Femur (tissue), 1 donor: ENCODE results near the gene PPP4C.
"Not testable (repeated sequence)": the region's sequence is repeated elsewhere in the genome, so short reads cannot be mapped to it uniquely, and the experiment has no call there.

Experiments used
- DNase-seq: peaks from one replicate; pipeline ENCODE4 v3.0.0-alpha.2; 2017

PPP4C gene

DNA sequence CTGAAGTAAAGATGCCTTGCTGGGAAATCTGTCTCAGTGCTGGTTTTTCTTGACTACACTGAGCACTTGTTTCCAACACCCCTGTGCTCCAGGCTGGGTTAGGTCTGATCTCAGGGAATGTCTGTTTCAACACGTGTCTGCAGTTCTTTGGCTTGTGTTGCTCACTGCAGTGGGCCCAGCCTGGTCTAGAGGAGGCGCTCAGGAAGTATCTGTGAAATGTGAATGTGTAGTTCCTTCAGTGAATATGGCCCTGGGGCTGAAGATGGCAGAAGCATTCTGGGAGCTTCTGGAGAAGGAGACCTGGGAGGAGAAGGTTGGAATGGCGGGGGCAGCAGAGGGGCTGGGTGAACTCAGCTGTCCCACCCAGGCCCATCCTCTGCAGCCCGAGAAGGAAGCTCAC is 28.3 kb downstream of the PPP4C start:
- no peak for DNase-seq

DNA sequence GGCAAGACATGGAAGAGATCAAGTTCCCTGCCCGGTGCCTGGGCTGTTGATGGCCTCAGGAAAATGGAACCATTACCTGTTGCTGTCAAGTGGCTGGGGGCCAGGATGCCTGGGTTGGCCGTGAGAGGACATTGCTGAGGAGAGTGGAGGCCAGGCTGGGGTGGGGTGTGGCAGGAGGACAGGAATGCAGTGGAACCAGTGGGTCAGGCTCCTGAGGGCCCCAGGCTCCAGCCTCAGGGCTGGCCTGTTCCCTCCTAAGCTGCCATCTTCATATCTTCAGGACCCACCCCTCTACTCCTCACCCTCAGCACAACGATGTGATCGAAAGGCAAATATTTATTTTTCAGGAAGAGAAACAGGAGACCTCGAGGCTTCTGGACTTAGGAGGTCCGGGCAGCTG is 28.7 kb downstream of the PPP4C start:
- no peak for DNase-seq

DNA sequence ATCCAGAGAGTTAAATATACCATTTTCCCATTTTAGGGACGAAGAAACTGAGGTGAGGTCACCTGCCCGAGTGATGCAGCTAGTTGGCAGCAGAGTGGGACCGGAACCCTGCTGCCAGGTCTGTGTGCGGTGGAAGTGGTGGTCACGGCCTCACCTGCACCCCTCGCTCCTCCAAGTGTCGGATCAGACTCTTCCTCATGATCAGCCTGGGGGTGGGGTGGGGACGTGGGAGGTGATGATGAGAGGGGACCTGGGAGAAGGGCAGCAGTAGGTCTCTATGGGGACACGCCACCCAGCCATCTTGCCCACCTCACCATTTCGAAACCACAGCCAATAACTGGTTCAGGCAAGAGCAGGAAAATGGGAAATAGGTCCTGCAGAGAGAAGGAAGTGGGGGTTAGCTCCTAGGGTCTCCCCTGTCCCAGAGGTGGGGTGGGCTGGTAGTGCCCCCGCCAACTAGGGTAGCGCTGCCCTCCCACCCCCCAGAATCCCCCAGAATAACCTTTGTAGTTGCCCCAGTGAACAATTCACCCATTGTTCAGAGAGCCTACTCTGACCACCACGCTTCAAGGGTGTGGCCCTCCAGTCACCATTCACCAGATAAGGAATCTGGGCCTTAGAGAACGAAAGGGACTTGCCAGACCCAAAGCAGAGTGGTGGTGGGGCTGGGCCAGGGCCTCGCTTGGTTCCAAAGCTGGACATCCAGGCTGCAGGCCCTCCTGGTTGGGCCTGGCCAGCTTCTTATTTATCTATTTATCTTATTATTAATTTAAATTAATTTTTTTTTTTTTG is 32.5 kb downstream of the PPP4C start:
- no peak for DNase-seq

DNA sequence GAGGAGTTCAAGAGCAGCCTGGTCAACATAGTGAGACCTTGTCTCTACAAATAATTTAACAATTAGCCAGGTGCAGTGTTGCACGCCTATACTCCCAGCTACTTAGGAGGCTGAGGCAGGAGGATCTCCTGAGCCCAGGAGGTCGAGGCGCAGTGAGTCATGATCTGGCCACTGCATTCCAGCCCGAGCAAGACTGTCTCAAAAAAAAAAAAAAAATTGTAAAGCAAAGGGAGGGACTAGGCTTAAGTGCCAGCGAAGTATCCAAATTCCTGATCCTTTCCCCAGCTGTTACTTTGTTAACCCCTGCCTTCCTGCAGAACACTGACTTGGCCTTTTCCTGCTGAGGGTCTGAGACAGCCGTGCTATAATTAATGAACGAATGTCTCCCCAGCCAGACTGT is 34.9 kb downstream of the PPP4C start:
- no peak for DNase-seq

DNA sequence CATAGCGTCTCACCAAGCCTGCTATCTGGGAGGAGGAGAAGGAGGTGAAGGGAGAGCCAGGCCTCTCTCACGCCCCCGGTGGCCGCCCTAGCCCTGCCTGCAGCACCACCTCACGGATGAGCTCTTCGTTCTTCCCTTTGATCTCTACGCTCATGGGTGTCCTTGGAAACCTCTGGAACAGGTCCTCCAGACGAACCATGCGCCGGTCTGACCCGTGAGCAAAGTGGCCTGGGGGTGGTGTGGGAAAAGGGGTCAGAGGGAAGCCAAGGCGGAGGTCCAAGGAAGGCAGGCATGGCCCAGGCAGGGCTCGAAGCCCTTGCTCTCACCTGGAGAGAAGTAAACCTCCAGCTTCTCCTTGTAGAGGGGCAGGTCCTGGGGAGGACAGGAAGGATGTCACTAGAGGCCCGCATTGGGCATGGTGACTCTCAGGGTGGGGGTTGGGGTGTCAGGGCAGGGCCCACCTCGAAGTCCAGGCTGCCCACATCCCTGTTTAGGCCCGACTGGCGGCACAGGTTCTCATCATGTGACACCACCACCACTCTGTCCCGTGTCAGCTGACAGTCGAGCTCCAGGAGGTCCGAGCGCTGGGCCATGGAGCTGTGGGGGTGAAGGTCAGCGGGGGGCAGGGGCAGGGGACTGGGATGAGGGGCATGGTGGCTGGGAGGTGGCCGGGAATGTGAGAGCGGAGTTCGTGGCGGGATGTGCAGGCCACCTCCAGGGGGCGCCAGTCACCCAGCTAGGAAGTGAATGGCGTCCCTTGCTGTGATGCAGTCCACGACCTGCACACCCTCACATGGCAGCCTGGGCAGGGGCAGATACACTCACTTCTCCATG is 36.6 kb downstream of the PPP4C start:
- DNase-seq: peak; percentile 54

DNA sequence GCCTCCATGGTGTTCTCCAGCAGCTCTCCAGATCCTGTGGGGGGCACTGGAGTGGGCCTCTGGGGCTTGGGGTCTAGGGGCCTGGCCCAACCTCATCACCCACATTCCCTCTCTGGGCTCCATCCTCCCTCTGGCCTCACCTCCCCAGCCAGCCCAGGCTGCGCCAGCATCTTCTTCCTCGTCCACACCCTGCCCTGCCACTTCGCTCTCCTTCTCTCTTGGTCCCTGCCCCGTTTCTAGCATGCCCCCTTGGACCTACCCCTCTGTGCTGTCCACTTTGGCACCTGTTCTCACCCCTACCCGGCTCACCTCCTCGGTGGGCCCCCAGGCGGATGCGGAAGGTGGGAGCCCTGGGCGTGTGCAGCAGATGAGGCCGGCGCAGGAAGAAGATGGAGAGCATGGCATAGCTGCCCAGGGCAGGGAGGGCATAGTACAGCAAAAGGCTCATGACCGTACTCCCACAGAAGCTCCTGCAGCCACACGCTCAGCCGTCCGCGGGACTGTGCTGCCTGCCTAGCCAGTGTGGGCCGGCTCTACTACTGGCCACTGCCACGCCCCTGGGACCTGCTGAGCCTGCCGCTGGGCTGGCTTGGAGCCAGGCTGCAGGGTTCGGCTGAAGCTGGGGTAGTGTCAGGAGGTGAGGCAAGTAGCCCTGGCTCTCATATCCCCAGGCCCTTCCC is 37.4 kb downstream of the PPP4C start, which contains the start of gene GDPD3:
Gene GDPD3 (minus strand): TSS at position 507 of the 680 bp plus-strand sequence. CDS start 59 bp downstream, at position 448.
- no peak for DNase-seq

DNA sequence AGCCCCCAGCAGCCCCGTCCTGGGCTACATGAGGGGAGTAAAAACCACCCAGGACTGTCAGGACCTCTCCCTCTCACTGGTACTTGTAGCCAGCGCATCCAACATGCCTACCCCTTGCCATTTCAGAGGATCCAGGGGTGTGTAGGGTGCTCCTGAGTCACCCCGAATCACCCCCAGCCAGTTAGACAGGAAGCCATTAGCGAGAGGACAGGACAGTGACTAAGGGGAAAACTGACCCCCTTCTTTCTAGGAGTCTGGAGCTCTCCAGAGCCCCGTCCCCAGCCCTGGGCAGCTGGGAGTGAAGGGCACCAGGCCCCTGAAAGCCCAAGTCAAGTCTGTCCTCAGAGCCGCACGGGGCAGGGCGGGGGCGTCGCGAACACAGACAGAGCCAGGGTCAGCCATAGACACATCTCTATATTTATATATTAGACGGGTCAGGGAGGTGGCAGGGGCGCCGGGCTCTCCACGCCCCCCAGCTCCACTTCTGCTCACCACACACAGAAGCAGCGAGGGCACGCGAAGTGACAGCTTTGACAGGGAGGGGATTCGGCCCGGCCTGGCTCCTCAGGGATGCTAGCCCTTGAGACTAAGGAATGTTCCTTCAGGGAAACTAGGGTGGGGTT is 38.0 kb downstream of the PPP4C start:
- DNase-seq: no peak

DNA sequence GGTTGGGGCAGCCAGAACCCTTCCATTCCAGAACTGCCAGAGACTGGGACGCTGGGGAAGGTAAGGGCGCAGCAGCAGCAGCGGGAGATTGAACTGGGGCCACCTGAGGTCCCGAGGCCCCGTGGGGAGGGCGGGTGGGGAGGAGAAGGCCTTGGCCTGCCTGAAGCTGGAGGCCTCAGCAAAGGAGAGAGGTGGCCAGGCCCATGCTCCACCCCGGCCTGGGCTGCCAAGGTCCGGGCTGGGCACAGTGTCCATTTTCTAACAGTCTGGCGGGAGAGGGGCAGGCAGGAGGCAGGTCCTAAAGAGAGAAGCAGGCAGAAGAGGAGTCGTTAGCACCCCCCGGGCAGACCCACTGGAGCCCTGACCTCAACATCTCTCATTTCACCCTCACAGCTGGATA is 38.6 kb downstream of the PPP4C start:
- no peak for DNase-seq

DNA sequence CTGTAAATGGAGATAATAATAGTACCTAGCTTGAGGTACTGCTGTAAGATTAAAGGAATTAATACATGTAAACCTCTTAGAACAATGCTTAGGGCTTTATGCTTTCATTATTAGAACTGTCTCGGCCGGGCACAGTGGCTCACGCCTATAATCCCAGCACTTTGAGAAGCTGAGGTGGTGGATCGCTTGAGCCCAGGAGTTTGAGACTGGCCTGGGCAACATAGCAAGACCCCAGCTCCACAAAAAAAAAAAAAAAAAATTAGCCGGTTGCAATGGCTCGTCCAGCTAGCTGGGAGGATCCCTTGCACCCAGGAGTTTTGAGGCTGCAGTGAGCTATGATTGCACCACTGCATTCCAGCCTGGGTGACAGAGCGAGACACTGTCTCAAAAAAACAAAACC is 39.0 kb downstream of the PPP4C start:
- not testable (repeated sequence) for DNase-seq

DNA sequence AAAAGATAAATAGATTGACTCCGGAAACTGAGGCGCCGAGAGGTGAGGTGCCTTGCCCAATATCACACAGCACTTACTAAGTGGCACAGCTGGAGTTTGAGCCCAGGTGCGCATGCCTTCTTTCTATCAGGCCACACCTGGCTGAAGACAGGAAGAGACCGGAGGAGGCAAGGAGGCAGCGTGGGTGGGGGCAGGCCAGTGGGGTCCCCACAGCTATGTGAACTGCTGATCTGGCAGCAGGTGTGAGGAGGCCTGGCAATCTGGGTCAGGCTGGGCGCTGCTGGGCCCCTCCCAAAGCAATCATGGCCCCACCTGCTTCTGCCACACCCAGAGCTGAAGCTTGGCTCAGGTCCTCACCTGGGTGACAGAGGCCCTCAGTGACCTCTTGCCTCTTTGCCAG is 39.4 kb downstream of the PPP4C start:
- DNase-seq: no peak

DNA sequence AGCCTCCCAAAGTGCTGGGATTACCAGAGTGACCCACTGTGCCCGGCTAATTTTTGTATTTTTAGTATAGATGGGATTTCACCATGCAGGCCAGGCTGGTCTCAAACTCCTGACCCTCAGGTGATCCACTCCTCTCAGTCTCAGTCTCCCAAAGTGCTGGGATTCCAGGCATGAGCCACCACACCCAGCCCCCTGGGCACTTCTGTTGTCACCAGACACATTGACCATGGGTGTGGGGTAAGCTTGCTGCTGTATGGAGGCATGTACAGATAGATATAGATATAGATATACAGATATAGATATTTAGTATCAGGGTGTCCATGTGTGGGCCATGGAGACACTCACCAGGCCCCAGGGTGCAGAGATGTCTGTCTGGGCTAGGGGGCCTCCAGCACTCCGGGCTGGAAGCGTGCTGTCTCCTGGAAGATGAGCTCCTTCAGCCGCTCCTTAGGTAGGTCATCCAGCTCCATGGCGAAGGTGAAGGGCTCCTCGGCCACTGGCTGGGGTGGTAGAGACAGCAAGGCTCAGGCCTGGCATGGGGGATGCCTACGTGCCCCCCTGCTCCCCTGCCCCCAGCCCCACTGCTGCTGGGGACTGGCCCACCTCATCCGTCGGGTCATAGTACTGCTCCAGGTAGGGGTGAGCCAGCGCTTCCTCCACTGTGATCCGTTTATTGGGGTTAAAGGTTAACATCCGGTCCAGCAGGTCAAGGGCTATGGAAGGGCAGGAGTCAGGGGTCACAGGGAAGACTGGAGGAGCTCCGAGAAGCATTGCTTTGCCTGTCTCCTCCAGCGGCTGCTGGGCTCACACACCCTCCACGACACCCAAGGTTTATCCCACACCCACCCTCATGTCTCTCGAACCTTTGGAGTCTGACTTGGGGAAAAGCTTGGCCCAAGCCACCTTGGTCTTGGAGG is 40.8 kb downstream of the PPP4C start:
- DNase-seq: no peak

DNA sequence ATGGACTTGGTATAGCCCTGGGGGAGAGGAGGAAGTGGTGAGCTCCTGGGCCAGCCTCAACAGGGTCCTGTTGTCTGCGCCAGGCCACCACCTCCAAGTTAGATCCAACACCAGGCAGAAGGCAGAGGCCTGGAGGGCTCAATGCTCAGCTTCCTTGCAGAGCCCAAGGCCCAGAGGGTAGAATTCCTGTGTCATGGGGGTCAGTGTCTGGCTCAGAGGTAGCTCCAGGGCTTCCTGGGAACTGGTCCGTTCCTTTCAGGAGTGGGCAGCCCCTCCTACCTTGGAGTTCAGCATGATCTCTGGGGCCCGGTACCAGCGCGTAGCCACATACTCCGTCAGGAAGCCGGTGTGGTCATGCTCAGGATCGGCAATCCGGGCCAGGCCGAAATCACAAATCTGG is 42.0 kb downstream of the PPP4C start:
- no peak for DNase-seq

DNA sequence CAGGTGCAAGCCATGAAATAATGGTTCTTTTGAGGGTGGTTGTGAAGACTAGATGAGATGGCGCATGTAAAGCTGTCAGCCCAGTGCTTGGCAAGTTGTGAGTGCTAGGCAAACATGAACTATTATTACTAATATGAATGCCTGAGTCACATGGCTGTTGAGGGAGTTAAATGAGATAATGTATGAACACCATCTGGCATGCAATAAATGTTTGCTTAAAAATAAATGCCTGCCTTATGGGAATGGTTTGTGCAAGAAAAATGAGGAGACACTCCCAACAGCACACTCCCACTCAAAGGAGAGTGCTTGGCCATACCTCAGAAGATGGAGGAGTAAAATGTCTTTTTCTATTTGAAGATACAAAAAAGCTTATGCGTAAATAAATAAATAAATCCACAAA is 43.6 kb downstream of the PPP4C start:
- DNase-seq: no peak

DNA sequence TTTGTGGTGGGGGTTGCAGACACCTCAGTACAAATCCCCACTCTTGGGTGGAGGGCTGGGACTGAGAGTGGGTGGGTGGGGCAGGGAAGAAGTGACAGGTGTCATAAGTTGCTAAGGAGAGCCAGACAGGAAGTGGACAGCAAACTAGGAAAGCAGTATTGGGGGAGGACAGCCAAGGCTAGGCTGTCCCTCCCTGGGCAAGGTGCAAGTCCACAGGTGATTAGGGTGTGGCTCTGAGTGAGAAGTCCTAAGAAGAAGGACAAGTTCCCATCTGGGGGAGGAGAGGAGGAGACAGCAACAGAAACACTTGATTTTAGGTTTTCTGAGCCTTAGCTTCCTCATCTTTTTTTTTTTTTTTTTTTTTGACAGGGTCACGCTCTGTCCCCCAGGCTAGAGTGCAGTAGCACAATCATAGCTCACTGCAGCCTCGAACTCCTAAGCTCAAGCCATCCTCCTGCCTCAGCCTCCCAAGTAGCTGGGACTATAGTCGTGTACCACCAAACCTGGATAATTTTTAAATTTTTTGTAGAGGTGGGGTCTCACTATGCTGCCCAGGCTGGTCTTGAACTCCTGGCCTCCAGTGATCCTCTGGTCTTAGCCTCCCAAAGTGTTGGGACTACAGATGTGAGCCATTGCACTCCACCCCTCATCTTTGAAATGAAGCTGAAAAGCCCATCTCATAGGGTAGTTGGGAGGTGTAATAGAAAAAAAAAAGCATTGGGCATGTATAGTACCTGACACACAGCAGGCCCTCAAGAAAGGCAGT is 44.7 kb downstream of the PPP4C start:
- no peak for DNase-seq

DNA sequence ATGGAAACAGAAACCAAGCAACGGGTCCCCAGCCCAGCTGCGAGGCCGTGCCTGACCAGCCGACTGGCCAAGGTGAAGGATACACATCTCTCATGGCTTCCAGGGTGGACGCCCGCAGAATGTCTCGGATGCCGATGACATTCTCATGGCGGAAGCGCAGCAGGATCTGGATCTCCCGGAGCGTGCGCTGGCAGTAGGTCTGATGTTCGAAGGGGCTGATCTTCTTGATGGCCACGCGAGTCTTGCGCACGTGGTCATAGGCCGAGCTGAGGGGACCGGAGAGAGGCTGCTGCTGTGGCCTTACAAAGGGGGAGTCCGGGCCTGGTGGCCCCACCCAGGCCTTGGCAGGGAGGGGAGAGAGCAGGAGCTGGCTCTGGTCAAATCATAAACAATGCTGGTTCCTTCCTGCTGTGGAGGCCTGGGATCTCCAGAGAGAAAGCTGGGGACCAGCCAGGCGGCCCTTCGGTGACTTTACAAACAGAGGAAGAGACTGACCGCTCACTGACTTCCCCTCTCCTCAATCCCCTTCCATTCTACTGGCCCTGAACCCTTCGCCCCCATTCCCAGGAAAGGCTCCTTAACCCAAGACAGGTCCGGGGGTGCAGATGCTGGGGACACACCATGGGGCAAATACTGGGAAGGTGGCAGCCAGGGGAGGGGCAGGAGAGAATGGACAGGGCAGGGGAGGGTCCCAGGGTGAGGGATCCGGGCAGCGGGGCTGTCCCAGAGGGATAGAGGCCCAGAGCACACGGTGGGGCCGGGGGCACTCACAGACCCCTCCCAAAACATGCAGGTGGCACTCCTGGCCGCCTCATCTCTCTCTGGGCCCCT is 46.2 kb downstream of the PPP4C start:
- peak; percentile 67 for DNase-seq

DNA sequence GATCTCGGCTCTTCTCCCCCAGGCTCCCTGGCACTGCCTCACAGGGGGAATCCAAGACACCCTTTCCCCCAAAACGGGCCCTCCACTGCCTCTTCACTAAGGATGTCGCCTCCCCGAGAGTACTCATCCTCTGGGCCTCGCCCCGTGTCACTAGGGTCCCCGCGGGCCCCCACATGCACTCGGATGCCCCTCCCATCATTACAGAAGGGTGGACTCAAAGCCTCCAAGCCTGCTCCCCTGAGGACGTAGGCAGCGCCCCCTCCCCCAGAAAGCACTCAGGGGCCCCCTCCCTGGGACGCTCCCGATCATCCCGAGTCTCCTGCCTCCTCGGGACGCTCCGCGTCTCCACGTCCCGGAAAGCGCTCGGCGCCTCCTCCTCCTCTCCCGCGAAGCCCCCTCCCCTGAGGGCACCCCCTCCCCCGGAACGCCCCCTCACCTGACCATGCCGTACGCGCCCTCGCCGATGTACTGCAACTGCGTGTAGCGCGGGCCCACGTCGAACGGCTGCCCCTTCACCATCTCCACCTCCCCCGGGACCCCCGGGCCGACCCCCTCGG is 46.9 kb downstream of the PPP4C start:
- DNase-seq: no peak

DNA sequence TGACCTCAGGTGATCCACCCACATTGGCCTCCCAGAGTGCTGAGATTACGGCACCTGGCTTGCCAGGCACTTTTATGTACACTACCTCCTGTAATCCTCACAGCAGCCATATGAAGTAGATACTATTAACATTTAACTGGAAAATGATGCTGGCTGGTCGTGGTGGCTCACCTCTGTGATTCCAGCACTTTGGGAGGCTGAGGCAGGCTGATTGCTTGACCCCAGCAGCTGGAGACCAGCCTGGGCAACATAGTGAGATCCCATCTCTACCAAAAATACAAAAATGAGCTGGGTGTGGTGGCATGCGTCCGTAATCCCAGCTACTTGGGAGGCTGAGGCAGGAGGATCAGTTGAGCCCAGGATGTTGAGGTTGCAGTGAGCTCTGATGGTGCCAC is 49.2 kb downstream of the PPP4C start:
- DNase-seq: no peak

DNA sequence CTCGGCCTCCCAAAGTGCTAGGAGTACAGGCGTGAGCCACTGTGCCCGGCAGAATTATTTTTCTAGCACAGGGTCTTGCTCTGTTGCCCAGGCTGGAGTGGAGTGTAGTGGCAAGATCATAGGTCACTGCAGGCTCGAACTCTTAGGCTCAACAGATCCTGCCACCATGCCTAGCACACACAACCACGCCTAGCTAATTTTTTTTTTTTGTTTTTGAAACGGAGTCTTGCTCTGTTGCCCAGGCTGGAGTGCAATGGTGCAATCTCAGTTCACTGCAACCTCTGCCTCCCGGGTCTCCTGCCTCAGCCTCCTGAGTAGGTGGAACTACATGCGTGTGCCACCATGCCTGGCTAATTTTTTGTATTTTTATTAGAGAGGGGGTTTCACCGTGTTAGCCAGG is 49.9 kb downstream of the PPP4C start:
- not testable (repeated sequence) for DNase-seq

DNA sequence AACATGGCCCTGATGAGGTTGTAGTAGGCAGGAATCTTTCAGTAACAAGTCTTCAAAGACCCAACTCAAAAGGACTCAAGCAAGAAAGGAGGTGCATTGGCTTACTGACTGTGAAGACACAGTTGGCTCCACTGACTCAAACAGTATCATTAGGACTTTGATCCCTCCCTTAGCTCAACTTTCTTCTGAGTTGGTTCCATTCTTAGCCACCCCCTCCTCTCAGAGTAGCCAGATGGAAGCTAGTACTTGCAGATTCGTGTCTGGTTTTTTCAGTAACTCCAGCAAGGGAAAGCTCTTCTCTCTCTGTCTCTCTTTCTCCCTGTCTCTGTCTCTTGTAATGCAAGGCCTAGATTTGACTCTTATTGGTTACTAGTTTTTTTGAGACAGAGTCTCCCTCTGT is 52.2 kb downstream of the PPP4C start:
- DNase-seq: no peak
